ENCODE measurements around the gene AAK1. TPM values are rescaled to one million over a fixed set of nuclear protein-coding genes. Genes with fewer than 3 reads are reported as not detected.

AAK1 gene
- polyA plus RNA-seq, 3 donors, result 9.8 to 18.9 (median 10.8) TPM

DNA sequence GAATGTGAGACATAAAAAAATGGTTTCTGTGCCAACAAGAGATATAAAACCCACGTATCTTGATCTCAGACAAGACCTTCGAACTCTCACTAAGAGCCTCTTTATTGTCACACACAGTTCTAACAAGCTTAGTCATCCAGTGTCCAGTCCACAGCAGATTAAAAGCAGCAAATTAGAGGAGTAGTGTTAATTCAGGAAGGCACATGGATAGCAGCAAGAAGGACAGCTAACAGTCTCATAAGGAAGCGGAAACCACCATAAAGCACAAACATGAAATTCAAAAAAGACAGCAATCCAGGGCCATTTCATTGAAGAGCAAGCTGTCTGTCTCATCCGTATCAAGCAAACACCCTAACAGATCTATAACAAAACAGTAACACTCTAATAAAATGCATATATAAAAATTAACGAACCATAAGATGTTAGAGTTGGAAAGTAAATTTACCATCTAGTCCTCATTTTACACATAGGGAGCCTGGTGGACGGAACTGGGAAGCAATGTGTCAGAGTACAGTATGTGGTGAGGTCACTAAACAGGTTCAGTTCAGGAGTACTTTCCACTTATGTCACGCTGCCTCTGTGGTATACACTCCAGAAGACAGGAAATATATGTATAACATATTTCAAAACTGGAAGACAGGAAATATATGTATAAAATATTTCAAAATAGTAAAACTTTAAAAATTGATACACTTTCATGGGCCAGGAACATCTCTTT, 18.3 kb downstream of the AAK1 start:
- no peak overlapping the region for H2AFZ ChIP-seq (ENCODE audit: insufficient read depth, low read depth, low read length, poor library complexity, severe bottlenecking)
- peaks cover 71% of the 10 kb centered on the region for H4K20me1 ChIP-seq (ENCODE audit: insufficient read depth, low read length)
- TF ChIP-seq, protein P1, sequence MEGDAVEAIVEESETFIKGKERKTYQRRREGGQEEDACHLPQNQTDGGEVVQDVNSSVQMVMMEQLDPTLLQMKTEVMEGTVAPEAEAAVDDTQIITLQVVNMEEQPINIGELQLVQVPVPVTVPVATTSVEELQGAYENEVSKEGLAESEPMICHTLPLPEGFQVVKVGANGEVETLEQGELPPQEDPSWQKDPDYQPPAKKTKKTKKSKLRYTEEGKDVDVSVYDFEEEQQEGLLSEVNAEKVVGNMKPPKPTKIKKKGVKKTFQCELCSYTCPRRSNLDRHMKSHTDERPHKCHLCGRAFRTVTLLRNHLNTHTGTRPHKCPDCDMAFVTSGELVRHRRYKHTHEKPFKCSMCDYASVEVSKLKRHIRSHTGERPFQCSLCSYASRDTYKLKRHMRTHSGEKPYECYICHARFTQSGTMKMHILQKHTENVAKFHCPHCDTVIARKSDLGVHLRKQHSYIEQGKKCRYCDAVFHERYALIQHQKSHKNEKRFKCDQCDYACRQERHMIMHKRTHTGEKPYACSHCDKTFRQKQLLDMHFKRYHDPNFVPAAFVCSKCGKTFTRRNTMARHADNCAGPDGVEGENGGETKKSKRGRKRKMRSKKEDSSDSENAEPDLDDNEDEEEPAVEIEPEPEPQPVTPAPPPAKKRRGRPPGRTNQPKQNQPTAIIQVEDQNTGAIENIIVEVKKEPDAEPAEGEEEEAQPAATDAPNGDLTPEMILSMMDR (IDR thresholded peaks at IDR 0.05), result no peak
- H3K4me3 Mint-ChIP-seq, result no peak overlapping the region
- H3K4me3 ChIP-seq (replicated peaks in 1 of 3; ENCODE audit: low read depth in 2 of 3, low read length in 3 of 3), result no peak overlapping the region
- WGBS (ENCODE audit: insufficient coverage), result 0% methylated on average over 1 of the region's 7 CpGs
- peaks cover 98% of the 10 kb centered on the region for H3K79me2 ChIP-seq (ENCODE audit: insufficient read depth, low read length)
- H3K9ac ChIP-seq (ENCODE audit: insufficient read depth, low read length, poor library complexity, severe bottlenecking), result no peak overlapping the region
- peak overlapping the region in 1 of 2 donors; percentile 53 for H3K27ac ChIP-seq (ENCODE audit: low read depth in 1 of 2, low read length in 2 of 2)
- H3K9me3 Mint-ChIP-seq, result peaks cover 0 to 3% (median 0%) of the 10 kb centered on the region in 7 donors
- no peaks in the 10 kb centered on the region for H3K27me3 ChIP-seq (ENCODE audit: control insufficient read depth in 2 of 2, insufficient read depth in 2 of 2, low read length in 2 of 2)
- H3K4me2 ChIP-seq (replicated peaks; ENCODE audit: extremely low read depth, low read length, poor library complexity, severe bottlenecking), result peak overlapping the region; percentile 14
- no peaks in the 10 kb centered on the region for H3K27me3 Mint-ChIP-seq (ENCODE audit: low read depth in 3 of 3)
- no peaks in the 10 kb centered on the region for H3K36me3 ChIP-seq (replicated peaks in 1 of 2; ENCODE audit: control insufficient read depth in 1 of 2, insufficient read depth in 2 of 2, low read length in 2 of 2)
- H3K9me3 ChIP-seq (replicated peaks in 1 of 2; ENCODE audit: control insufficient read depth in 1 of 2, insufficient read depth in 1 of 2, low read length in 2 of 2), result no peaks in the 10 kb centered on the region
- peaks cover 60 to 68% of the 10 kb centered on the region in 2 donors for H3K4me1 ChIP-seq (ENCODE audit: control insufficient read depth in 1 of 2, insufficient read depth in 2 of 2, low read length in 2 of 2)
- H3K4me1 Mint-ChIP-seq, result peaks cover 5% of the 10 kb centered on the region
- peak in 2 of 3 donors; percentile 48 to 86 for DNase-seq
- peaks cover 4 to 5% of the 10 kb centered on the region in 2 donors for H3K36me3 Mint-ChIP-seq
- intact Hi-C loops (cut with micrococcal nuclease), result no loop called here
- H3K27ac Mint-ChIP-seq, result no peak overlapping the region

DNA sequence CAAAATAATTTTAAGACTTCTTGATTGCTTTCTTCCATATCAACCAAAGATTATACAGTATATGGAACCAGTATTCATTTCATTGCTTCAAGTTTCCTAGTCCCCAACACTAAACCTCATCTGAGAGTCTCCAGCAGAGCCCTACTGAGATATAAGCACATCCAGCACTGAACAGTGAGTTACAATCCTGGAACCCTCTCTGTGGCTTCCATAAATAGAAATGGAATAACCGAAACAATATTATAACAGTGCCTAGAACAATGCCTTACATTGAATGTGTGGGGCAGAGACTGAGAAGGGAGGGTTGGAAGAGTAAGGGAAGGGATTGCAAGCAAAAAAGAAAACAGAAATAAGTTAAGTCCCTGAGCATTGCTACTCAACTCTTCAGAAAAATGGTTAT, 18.9 kb downstream of the AAK1 start:
- WGBS (ENCODE audit: insufficient coverage), result no CpG with 5 or more reads among the region's 1 CpG
- H3K27ac Mint-ChIP-seq, result no peak overlapping the region
- TF ChIP-seq, protein P1 (IDR thresholded peaks at IDR 0.05), result no peak

More for the DNA sequence above, 18.9 kb downstream of the AAK1 start:
- no peaks in the 10 kb centered on the region for H3K9me3 ChIP-seq (replicated peaks in 1 of 2; ENCODE audit: control insufficient read depth in 1 of 2, insufficient read depth in 1 of 2, low read length in 2 of 2)
- Mint-ChIP-seq H3K4me3 (no peak overlapping the region), H3K9me3 (peaks cover 0 to 3% (median 0%) of the 10 kb centered on the region in 7 donors), H3K36me3 (peaks cover 4 to 5% of the 10 kb centered on the region in 2 donors), H3K27me3 (ENCODE audit: low read depth in 3 of 3) (no peaks in the 10 kb centered on the region), H3K4me1 (peaks cover 5% of the 10 kb centered on the region)
- peak overlapping the region; percentile 14 for H3K4me2 ChIP-seq (replicated peaks; ENCODE audit: extremely low read depth, low read length, poor library complexity, severe bottlenecking)
- H3K27me3 ChIP-seq (ENCODE audit: control insufficient read depth in 2 of 2, insufficient read depth in 2 of 2, low read length in 2 of 2), result no peaks in the 10 kb centered on the region
- peak overlapping the region in 1 of 2 donors; percentile 53 for H3K27ac ChIP-seq (ENCODE audit: low read depth in 1 of 2, low read length in 2 of 2)
- no peak overlapping the region for H3K4me3 ChIP-seq (replicated peaks in 1 of 3; ENCODE audit: low read depth in 2 of 3, low read length in 3 of 3)
- no peak overlapping the region for H3K9ac ChIP-seq (ENCODE audit: insufficient read depth, low read length, poor library complexity, severe bottlenecking)
- no peaks in the 10 kb centered on the region for H3K36me3 ChIP-seq (replicated peaks in 1 of 2; ENCODE audit: control insufficient read depth in 1 of 2, insufficient read depth in 2 of 2, low read length in 2 of 2)
- peaks cover 99% of the 10 kb centered on the region for H3K79me2 ChIP-seq (ENCODE audit: insufficient read depth, low read length)
- H4K20me1 ChIP-seq (ENCODE audit: insufficient read depth, low read length), result peaks cover 73% of the 10 kb centered on the region
- intact Hi-C loops (cut with micrococcal nuclease), result loop anchor here in 1 of 2 donors (5.0 kb wide), 1 partner anchor 42 kb away; no protein-coding TSS in a partner anchor
- H3K4me1 ChIP-seq (ENCODE audit: control insufficient read depth in 1 of 2, insufficient read depth in 2 of 2, low read length in 2 of 2), result peaks cover 66 to 74% of the 10 kb centered on the region in 2 donors
- no peak overlapping the region for H2AFZ ChIP-seq (ENCODE audit: insufficient read depth, low read depth, low read length, poor library complexity, severe bottlenecking)
- no peak for DNase-seq

All from CD14-positive monocyte (primary cell).